Fibroblast of villous mesenchyme (primary cell): ENCODE measurements around the gene PRICKLE2. TPM values are rescaled to one million over a fixed set of nuclear protein-coding genes. Genes with fewer than 3 reads are reported as not detected.

Source experiments
- DNase-seq: peaks from one replicate; pipeline ENCODE4 v3.0.0-alpha.2; 2010; ENCODE audit warnings: low read depth
- H3K4me3 ChIP-seq: 2 replicates; pipeline ENCODE4 v1.5.1; 2011; ENCODE audit warnings: low read depth, mild to moderate bottlenecking, low read length
- CTCF ChIP-seq: IDR thresholded peaks from 2 replicates; pipeline ENCODE4 v1.5.1; 2012; ENCODE audit warnings: low read depth, mild to moderate bottlenecking, low read length; ENCODE audit not compliant: insufficient read depth
- total RNA-seq: library from RNA; depleted of rRNA; stranded (reverse); fragments of >200 nt; gene quantifications from 2 replicates; pipeline ENCODE4 v1.2.3, GENCODE V29; 2012

Gene PRICKLE2
- total RNA-seq, 1 donor = 36.3 TPM

GRCh38 chr3:64228110-64228509 is 2.8 kb upstream of the PRICKLE2 start:
- TF ChIP-seq CTCF = no peak
- DNase-seq = no peak
- H3K4me3 ChIP-seq = no peak overlapping the region

- TF ChIP-seq CTCF = no peak
- DNase-seq = no peak
- H3K4me3 ChIP-seq = no peak overlapping the region
These were observed 1.5 kb upstream of the PRICKLE2 start for GRCh38 chr3:64226730-64227129.

- no peak for TF ChIP-seq CTCF
- peak overlapping the region; percentile 65 for H3K4me3 ChIP-seq
- peak; percentile 52 for DNase-seq
These were observed 631 bp upstream of the PRICKLE2 start for GRCh38 chr3:64225695-64226499.

- peak; percentile 77 for DNase-seq
- TF ChIP-seq CTCF = peak; percentile 32
- peak overlapping the region; percentile 65 for H3K4me3 ChIP-seq
These were observed 1.2 kb downstream of the PRICKLE2 start for GRCh38 chr3:64223791-64224745.

- DNase-seq = no peak
- no peak for TF ChIP-seq CTCF
- H3K4me3 ChIP-seq = peak overlapping the region; percentile 65
These were observed 2.7 kb downstream of the PRICKLE2 start for GRCh38 chr3:64222501-64223111.

- DNase-seq = no peak
- TF ChIP-seq CTCF = peak; percentile 14
- peak overlapping the region; percentile 65 for H3K4me3 ChIP-seq
These were observed 3.6 kb downstream of the PRICKLE2 start for GRCh38 chr3:64221571-64222257.
